Stimulated activated CD8-positive, alpha-beta memory T cell treated with anti-CD3 and anti-CD28 coated beads, Interleukin-4, amount 100 ng/mL, for 4 hours (primary cell): Measurements from ENCODE around the gene QSER1.
"Not testable (repeated sequence)": the region's sequence is repeated elsewhere in the genome, so short reads cannot be mapped to it uniquely, and the experiment has no call there.

Source experiments
- DNase-seq, 2 donors: peaks; one replicate each; pipeline ENCODE4 v3.0.0-alpha.2; 2020; ENCODE audit warnings: low read depth in 2 of 2, low spot score in 1 of 2

QSER1 gene

DNA sequence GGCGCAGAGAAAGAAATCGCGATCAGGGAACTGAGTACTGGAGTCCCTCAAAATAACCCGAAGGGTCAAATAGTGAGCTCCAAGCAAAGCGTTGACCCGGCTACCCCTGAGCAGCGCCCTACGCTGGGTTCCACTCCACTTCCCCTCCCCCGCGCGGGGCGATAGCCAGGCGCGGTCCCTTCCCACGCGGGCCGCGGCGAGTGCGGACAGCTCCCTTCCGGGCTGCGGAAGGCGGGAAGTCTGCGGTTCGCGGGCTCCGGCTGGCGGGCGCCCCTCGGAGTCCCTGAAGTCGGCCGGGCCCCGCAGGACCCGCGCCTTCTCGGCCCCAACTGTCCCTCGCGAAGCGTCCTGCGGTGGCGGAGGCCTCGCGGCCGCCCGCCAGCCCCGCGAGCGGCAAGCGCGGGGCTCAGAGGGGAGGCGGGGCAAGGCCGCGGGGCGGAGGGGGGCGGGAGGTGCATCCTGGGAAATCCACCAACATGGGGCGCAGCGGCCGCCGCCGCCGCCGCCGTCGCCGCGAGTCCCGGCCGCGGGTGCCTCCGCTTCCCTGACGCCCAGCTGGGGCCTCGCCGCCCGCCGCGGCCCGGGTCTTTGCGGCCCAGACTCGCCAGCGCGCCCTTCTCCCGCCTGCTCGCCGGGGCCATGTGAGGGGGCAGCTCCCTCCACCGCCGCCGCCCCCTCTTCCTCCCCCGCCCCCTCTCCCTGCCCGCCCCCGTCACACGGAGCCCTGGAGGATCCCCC, at the start of gene QSER1:
TSS of gene QSER1 (plus strand) at position 457 of the 738 bp plus-strand sequence. CDS start 315 bp downstream, outside the sequence.
- DNase-seq, result peak; percentile 24 to 49

GRCh38 chr11:32843544-32843943, 49.1 kb upstream of the QSER1 start:
- DNase-seq, result no peak

GRCh38 chr11:32847511-32847910, 45.1 kb upstream of the QSER1 start:
- DNase-seq, result no peak

- no peak for DNase-seq
Measured at GRCh38 chr11:32849761-32850160, 42.9 kb upstream of the QSER1 start.

DNA sequence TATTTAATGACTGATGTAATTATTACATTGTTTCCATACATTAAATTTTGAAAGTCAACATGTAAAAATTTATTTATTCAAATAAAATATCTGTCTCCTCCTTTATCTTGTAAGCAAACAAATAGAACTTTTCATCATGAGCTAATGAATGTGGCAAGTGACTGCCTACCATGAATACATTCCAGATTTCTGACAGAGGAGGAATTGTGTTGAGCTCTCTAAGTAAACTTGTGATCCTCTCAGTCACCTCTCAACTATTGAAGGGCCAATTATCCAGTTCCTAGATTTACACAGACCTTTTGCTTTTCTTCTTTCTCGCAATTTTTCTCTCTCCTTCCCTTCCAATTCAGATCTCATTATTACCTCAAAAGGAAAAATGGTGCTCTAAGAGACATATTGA, 41.4 kb upstream of the QSER1 start:
- DNase-seq, result no peak

GRCh38 chr11:32852207-32852606, 40.4 kb upstream of the QSER1 start:
- DNase-seq, result no peak

DNA sequence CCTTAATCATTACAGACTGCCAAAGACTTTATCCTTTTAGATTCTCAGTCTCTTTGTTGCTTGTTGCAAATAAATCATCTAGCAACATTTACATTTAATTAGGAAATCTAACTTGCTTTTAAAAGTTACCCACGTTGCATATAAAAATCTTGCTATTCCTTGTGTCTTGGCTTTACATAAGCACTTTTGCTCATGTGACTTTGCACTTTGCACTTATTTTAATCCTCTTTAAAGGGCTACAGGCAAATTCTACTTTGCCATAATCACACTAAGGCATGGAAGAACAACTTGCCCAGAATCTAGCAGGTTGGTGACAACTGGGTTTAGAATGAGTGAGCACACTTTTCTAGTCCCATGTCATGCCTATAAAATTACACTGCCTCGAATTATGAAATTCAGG, 37.0 kb upstream of the QSER1 start:
- no peak for DNase-seq

GRCh38 chr11:32858731-32859130, 33.9 kb upstream of the QSER1 start:
- DNase-seq, result no peak

DNA sequence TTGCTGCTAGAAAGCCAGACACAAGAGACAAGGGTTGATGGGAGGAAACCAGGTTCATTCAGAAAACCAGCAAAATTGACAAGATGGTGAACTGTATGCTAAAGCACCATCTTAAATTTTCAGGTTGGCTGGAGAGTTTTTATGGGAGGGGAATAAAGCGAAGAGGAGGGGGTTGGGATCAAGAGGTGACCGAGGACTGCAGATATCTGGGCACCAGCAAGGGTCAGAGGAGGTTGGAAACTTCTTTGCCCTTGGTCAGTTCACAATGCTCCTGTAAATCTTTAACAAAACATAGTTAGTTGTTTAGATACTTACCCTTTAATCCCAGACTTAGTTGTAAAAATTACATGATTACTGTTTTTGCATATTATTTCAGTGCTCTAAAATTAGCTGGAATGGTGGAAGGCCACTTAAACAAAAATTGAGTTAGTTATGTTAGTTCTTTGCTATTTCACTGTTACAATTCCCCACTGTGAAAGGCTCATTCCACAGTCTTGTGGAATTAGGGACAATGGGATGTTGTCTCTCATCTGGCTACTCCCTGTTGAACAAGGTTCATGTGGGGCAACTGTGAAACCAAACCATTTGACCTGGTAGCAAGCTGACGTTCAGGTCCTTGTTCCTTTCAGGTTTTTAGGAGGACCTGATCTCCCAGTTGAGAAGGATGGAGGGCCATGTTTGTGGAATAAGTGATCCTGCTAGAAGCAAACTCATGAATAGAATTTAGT, 30.6 kb upstream of the QSER1 start:
- no peak for DNase-seq

- DNase-seq, result no peak
Measured at GRCh38 chr11:32864555-32864954, 28.1 kb upstream of the QSER1 start.

GRCh38 chr11:32868752-32869151, 23.9 kb upstream of the QSER1 start:
- not testable (repeated sequence) for DNase-seq

- DNase-seq, result no peak
Measured at GRCh38 chr11:32870676-32871075, 21.9 kb upstream of the QSER1 start.

GRCh38 chr11:32874132-32874531, 18.5 kb upstream of the QSER1 start:
- DNase-seq, result no peak

DNA sequence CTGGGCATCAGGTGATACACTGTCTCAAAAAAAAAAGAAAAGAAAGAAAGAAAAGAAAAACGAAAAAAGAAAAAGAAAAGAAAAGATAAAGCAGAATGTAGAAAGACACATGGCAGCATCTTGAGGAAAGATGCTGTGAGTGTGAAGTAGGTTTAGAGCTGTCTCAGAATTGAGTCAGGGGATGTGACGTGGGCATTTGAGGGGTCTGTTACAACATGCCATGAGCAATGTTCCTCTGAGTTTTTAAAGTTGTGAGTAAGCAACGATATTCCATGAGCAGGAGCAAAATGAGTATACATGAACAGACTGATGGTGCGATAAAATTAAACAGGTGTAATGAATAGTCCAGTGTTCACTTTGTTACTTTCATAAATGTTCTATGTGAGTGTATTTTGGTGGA, 11.3 kb upstream of the QSER1 start:
- no peak for DNase-seq

DNA sequence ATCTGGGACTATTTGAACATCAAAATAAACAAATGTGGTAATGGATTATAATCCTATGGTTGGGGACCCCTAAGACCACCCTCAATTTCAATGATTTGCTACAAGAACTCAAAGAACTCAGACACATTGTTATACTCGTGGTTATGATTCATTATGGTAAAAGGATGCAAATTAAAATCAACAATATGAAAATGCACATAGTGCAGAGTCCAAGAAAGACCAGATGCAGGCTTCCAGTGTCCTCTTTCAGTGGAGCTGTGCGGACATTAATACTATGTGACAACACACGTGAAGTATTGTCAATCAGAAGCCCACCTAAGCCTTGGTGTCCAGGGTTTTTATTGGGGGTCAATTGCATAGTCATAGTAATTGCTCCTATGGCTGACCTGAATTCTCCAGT, 9.2 kb upstream of the QSER1 start:
- DNase-seq, result no peak

DNA sequence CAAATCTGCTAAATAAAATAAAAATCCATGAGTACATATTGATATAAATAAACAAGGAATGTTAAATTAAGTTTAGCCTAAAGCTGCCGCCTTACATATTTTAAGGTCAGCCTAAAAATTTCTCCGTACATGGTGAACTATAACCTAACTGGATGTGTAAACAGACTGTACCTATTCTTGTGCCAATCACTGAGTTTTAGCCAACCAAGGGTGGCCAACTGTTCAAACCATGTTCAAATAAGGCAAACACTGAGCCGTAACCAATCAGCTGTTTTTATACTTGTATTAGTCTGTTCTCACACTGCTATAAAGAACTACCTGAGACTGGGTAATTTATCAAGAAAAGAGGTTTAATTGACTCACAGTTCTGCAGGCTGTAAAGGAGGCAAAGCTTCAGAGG, 8.6 kb upstream of the QSER1 start:
- DNase-seq, result no peak

- no peak for DNase-seq
Measured at GRCh38 chr11:32884770-32885384, 7.7 kb upstream of the QSER1 start.

- no peak for DNase-seq
Measured at GRCh38 chr11:32885556-32885955, 7.1 kb upstream of the QSER1 start.

GRCh38 chr11:32886180-32886579, 6.4 kb upstream of the QSER1 start:
- no peak for DNase-seq

DNA sequence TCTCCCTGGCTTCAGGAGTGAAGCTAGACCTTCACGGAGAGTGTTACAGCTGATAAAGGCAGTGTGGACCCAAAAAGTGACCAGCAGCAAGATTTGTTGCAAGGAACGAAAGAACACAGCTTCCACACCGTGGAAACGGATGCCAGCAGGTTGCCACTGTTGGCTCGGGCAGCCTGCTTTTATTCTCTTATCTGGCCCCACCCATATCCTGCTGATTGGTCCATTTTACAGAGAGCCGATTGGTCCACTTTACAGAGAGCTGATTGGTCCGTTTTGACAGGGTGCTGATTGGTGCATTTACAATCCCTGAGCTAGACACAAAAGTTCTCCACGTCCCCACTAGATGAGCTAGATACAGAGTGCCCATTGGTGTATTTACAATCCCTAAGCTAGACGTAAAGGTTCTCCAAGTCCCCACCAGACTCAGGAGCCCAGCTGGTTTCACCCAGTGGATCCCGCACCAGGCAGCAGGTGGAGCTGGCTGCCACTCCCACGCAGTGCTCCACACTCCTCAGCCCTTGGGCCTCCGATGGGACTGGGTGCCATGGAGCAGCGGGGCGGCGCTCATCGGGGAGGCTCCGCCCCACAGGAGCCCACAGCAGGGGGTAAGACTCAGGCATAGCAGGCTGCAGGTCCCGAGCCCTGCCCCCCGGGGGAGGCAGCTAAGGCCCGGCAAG, 4.8 kb upstream of the QSER1 start:
- not testable (repeated sequence) for DNase-seq

DNA sequence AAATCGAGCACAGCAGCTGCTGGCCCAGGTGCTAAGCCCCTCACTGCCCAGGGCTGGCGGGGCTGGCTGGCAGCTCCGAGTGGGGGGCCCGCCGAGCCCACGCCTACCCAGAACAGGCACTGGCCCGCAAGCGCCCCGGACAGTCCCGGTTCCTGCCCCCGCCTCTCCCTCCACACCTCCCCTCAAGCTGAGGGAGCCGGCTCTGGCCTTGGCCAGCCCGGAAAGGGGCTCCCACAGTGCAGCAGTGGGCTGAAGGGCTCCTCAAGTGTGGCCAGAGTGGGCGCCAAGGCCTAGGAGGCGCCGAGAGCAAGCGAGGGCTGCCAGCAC, 4.3 kb upstream of the QSER1 start:
- not testable (repeated sequence) for DNase-seq

- DNase-seq, result no peak
Measured at GRCh38 chr11:32888805-32889204, 3.8 kb upstream of the QSER1 start.
